Measurements from ENCODE around the gene FOXN3.

- TF ChIP-seq CTCF (IDR thresholded peaks at IDR 0.05), result no peak
- TF ChIP-seq POLR2AphosphoS5 (IDR thresholded peaks at IDR 0.05; ENCODE audit: low read depth, low read length), result no peak
- TF ChIP-seq REST (IDR thresholded peaks at IDR 0.05; ENCODE audit: insufficient read depth in 1 of 2, low read depth in 2 of 2, low read length in 1 of 2), result no peak
- no peak for TF ChIP-seq TCF7L2 (IDR thresholded peaks at IDR 0.05; ENCODE audit: low read depth, low read length)
Measured at GRCh38 chr14:89215114-89215513, 201.9 kb downstream of the FOXN3 start.
